T-helper 22 cell (primary cell): ENCODE data around the gene BID.
"Not testable (repeated sequence)": the region's sequence is repeated elsewhere in the genome, so short reads cannot be mapped to it uniquely, and the experiment has no call there.

Source experiments
- DNase-seq: peaks from one replicate; pipeline ENCODE4 v3.0.0-alpha.2; 2020; ENCODE audit warnings: low read depth

Gene BID

GRCh38 chr22:17699696-17700340, 74.5 kb downstream of the BID start:
- no peak for DNase-seq

- no peak for DNase-seq
These were observed 75.3 kb downstream of the BID start for GRCh38 chr22:17698948-17699347.

GRCh38 chr22:17698276-17698675, 76.0 kb downstream of the BID start:
- not testable (repeated sequence) for DNase-seq

- not testable (repeated sequence) for DNase-seq
These were observed 77.1 kb downstream of the BID start for GRCh38 chr22:17697196-17697595.

DNA sequence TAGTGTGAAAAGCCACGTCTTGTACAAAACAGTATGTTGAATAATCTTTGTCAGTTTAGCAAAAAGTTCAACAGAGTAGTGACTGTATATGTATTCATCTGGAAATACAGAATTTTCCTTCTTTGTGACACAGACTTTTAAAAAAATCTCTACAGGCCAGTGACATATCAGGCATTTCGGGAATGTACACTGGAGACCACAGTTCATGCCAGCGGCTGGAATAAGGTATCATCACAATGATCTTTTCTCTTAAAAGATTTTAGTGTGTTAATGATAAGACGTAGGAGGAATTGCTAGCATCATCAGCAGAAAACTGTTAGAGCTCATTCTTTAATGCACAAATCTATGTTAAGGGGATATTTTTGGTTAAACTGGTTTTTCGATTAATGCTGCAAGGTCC, 78.3 kb downstream of the BID start:
- no peak for DNase-seq

GRCh38 chr22:17694752-17695151, 79.5 kb downstream of the BID start:
- DNase-seq, result no peak

DNA sequence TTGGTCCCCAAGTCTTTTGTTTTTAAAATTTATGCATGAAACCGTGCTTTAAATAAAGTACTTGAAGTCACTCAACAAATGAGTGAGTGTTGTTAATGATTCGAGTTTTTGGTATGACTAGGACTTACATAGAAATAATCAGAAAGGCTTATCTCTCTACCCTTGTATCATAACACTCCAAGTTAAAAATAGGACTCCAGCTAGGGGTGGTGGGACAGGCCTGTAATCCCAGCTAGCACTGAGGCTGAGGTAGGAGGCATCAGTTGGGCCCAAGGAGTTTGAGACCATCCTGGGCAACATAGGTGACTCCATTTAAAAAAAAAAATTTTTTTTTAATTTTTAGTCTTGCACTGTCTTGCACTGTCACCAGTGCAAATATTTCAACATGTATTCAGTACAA, 80.1 kb downstream of the BID start:
- no peak for DNase-seq

DNA sequence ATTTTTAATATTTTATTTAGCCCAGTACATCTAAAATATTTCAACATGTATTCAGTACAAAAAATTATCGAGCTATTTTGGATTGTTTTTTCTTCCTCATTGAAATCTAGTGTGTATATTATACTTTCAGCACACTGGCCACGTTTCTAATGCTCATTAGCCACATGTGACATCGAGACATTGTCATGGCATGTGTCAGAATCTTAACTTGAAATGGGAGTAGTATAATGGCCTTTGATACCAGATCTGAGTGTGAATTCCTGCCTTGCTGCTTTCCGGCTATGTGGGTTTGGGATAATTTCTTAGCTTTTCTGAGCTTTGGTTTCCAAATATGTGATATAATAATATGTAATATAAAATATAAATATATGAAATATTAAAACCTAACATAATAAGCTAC, 81.4 kb downstream of the BID start:
- no peak for DNase-seq

DNA sequence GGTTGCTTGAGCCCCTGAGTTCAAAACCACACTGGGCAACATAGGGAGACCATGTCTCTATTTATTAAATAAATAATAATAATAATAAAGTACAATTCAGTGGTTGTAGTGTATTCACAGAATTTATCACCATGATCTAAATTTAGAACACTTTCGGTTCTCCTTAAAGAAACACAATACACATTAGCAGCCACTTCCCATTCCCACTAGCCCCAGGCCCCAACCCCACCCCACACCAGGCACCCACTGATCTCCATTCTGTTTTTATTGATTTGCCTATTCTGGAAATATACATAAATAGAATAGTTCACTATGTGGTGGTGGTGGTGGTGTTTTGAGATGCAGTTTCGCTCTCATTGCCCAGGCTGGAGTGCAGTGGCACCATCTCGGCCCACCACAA, 90.0 kb downstream of the BID start:
- DNase-seq, result no peak
